ENCODE results near the gene LTBP1. TPM values are rescaled to one million over a fixed set of nuclear protein-coding genes. Genes with fewer than 3 reads are reported as not detected.
"Not testable (repeated sequence)": the region's sequence is repeated elsewhere in the genome, so short reads cannot be mapped to it uniquely, and the experiment has no call there.

Gene LTBP1
- total and polyA plus RNA-seq, 2 of the 13 experiments (the other 11 are each of a cell fraction or from before 2014, with no cell fraction given), result 0.12 to 0.22 TPM

DNA sequence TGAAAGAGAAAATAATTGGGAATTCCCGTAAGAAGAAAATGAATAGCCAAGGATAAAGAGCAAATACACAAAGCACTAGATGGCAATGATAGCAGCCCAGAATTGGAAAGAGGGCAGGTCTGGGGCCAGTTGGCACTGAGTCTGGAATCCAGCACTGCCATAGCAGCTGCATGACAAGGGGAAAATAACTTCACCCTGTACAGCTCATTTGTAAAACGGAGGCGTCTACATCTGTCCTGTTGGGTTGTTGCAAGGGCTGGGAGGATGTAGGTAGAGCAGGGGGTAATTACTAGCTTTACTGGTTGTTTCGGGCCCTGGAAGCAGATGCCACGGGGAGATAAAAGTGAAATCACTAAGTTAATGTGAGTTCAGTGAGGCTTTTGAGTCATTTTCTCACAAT, 419.7 kb downstream of the LTBP1 start:
- CTCF ChIA-PET (ENCODE audit: low intra/inter-chr PET ratio, low total read pairs), result no interaction called here
- no peak for TF ChIP-seq RBM39 (IDR thresholded peaks at IDR 0.05; ENCODE audit: low read depth, low read length, poor library complexity, severe bottlenecking)
- TF ChIP-seq ZFP36 (IDR thresholded peaks at IDR 0.05; ENCODE audit: borderline replicate concordance, low read depth, low read length, partially characterized antibody), result no peak
- no peak for TF ChIP-seq MXI1 (IDR thresholded peaks at IDR 0.05; ENCODE audit: borderline replicate concordance, low read depth, low read length)
- TF ChIP-seq, protein P1, sequence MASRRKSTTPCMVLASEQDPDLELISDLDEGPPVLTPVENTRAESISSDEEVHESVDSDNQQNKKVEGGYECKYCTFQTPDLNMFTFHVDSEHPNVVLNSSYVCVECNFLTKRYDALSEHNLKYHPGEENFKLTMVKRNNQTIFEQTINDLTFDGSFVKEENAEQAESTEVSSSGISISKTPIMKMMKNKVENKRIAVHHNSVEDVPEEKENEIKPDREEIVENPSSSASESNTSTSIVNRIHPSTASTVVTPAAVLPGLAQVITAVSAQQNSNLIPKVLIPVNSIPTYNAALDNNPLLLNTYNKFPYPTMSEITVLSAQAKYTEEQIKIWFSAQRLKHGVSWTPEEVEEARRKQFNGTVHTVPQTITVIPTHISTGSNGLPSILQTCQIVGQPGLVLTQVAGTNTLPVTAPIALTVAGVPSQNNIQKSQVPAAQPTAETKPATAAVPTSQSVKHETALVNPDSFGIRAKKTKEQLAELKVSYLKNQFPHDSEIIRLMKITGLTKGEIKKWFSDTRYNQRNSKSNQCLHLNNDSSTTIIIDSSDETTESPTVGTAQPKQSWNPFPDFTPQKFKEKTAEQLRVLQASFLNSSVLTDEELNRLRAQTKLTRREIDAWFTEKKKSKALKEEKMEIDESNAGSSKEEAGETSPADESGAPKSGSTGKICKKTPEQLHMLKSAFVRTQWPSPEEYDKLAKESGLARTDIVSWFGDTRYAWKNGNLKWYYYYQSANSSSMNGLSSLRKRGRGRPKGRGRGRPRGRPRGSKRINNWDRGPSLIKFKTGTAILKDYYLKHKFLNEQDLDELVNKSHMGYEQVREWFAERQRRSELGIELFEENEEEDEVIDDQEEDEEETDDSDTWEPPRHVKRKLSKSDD (CRISPR knock-in tag; IDR thresholded peaks at IDR 0.05; ENCODE audit: low read depth), result no peak
- TF ChIP-seq, protein P2, sequence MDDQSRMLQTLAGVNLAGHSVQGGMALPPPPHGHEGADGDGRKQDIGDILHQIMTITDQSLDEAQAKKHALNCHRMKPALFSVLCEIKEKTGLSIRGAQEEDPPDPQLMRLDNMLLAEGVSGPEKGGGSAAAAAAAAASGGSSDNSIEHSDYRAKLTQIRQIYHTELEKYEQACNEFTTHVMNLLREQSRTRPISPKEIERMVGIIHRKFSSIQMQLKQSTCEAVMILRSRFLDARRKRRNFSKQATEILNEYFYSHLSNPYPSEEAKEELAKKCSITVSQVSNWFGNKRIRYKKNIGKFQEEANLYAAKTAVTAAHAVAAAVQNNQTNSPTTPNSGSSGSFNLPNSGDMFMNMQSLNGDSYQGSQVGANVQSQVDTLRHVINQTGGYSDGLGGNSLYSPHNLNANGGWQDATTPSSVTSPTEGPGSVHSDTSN (CRISPR knock-in tag; IDR thresholded peaks at IDR 0.05; ENCODE audit: borderline replicate concordance), result no peak
- TF ChIP-seq MTA1 (CRISPR knock-in tag; IDR thresholded peaks at IDR 0.05; ENCODE audit: borderline replicate concordance), result no peak
- TF ChIP-seq, protein P3, sequence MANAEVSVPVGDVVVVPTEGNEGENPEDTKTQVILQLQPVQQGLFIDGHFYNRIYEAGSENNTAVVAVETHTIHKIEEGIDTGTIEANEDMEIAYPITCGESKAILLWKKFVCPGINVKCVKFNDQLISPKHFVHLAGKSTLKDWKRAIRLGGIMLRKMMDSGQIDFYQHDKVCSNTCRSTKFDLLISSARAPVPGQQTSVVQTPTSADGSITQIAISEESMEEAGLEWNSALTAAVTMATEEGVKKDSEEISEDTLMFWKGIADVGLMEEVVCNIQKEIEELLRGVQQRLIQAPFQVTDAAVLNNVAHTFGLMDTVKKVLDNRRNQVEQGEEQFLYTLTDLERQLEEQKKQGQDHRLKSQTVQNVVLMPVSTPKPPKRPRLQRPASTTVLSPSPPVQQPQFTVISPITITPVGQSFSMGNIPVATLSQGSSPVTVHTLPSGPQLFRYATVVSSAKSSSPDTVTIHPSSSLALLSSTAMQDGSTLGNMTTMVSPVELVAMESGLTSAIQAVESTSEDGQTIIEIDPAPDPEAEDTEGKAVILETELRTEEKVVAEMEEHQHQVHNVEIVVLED (CRISPR knock-in tag; IDR thresholded peaks at IDR 0.05; ENCODE audit: borderline replicate concordance), result no peak
- no peak for TF ChIP-seq ZNF761 (CRISPR knock-in tag; conservative IDR thresholded peaks at IDR 0.05)
- no peak for TF ChIP-seq ZBTB20 (CRISPR knock-in tag; IDR thresholded peaks at IDR 0.05; ENCODE audit: borderline replicate concordance, low read depth)
- TF ChIP-seq FOSL2 (CRISPR knock-in tag; IDR thresholded peaks at IDR 0.05), result no peak
- no peak for TF ChIP-seq ZNF33B (CRISPR knock-in tag; IDR thresholded peaks at IDR 0.05)
- TF ChIP-seq MED8 (CRISPR knock-in tag; IDR thresholded peaks at IDR 0.05; ENCODE audit: insufficient replicate concordance), result no peak
- Histone ChIP-seq H3K9ac (ENCODE audit: insufficient read depth, low read depth, low read length) (no peak overlapping the region), H2AFZ (ENCODE audit: low read length) (no peak overlapping the region), H3K27me3 (ENCODE audit: control insufficient read depth in 1 of 2, insufficient read depth in 2 of 2, low read length in 2 of 2) (peaks cover 0 to 13% of the 10 kb centered on the region in 2 experiments; a peak in 1 of 5 replicates), H3K36me3 (replicated peaks in 1 of 2; ENCODE audit: control insufficient read depth in 1 of 2, insufficient read depth in 2 of 2, low read length in 2 of 2) (no peaks in the 10 kb centered on the region; a peak in 1 of 5 replicates), H3K4me1 (ENCODE audit: insufficient read depth, low read length) (no peaks in the 10 kb centered on the region), H3K9me3 (ENCODE audit: low read length) (no peaks in the 10 kb centered on the region), H3K4me2 (ENCODE audit: low read depth, low read length) (no peak overlapping the region), H3K4me3 (replicated peaks in 1 of 3; ENCODE audit: insufficient read depth in 1 of 3, low read depth in 2 of 3, low read length in 3 of 3) (no peak overlapping the region), H3K27ac (ENCODE audit: extremely low read length, insufficient read depth, low read length) (no peak overlapping the region), H3K79me2 (ENCODE audit: insufficient read depth, low read length) (no peaks in the 10 kb centered on the region), H4K20me1 (ENCODE audit: insufficient read depth, low read length) (no peaks in the 10 kb centered on the region)
- WGBS (ENCODE audit: low lambda C conversion rate), result 43% methylated on average over 5 of the region's 5 CpGs
- ATAC-seq (no peak), DNase-seq (ENCODE audit: low spot score) (no peak), FAIRE-seq (no peak)
- in situ Hi-C loops (cut with HindIII; ENCODE audit: extremely low pct_ligation_motif_present, low pct_unique_long_range_greater_than_20kb), result no loop called here
- intact Hi-C loops (cut with micrococcal nuclease; ENCODE audit: unreplicated experiment), result no loop called here
- BruUV-seq (replicated peaks), result no TSS peak
- POLR2A ChIA-PET, result no interaction called here

DNA sequence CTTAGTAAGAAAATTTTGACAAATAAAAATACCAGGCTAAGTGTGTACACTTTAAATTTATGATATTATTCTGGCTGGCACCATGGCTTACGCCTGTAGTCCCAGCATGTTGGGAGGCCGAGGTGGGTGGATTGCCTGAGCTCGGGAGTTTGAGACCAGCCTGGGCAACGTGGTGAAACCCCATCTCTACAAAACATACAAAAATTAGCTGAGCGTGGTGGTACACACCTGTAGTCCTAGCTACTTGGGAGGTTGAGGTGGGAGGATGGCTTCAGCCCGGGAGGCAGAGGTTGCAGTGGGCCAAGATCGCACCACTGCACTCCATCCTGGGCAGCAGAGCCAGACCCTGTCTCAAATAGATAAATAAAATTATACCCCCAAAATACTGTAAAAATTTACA, 421.8 kb downstream of the LTBP1 start:
- H3K9ac ChIP-seq (ENCODE audit: insufficient read depth, low read depth, low read length); intact Hi-C loops (cut with micrococcal nuclease; ENCODE audit: unreplicated experiment); H3K79me2 ChIP-seq (ENCODE audit: insufficient read depth, low read length); H2AFZ ChIP-seq (ENCODE audit: low read length); BruUV-seq (replicated peaks); H3K4me1 ChIP-seq (ENCODE audit: insufficient read depth, low read length); in situ Hi-C loops (cut with HindIII; ENCODE audit: extremely low pct_ligation_motif_present, low pct_unique_long_range_greater_than_20kb); H3K9me3 ChIP-seq (ENCODE audit: low read length); H3K36me3 ChIP-seq (replicated peaks in 1 of 2; ENCODE audit: control insufficient read depth in 1 of 2, insufficient read depth in 2 of 2, low read length in 2 of 2); H3K4me3 ChIP-seq (replicated peaks in 1 of 3; ENCODE audit: insufficient read depth in 1 of 3, low read depth in 2 of 3, low read length in 3 of 3); H3K4me2 ChIP-seq (ENCODE audit: low read depth, low read length); CTCF ChIA-PET (ENCODE audit: low intra/inter-chr PET ratio, low total read pairs); FAIRE-seq; H3K27ac ChIP-seq (ENCODE audit: extremely low read length, insufficient read depth, low read length); H4K20me1 ChIP-seq (ENCODE audit: insufficient read depth, low read length); ATAC-seq; DNase-seq (ENCODE audit: low spot score); POLR2A ChIA-PET: not testable (repeated sequence)
- 30% methylated on average over 7 of the region's 7 CpGs for WGBS (ENCODE audit: low lambda C conversion rate)
- H3K27me3 ChIP-seq (ENCODE audit: control insufficient read depth in 1 of 2, insufficient read depth in 2 of 2, low read length in 2 of 2), result peaks cover 0 to 13% of the 10 kb centered on the region in 2 experiments; a peak in 1 of 5 replicates

Data from HepG2 (cell line).